IMR-90 (cell line): ENCODE data around the gene POC1B. TPM values are rescaled to one million over a fixed set of nuclear protein-coding genes. Genes with fewer than 3 reads are reported as not detected.

Source experiments
- ATAC-seq: fragments of 200-7000 bp; cut with Tn5 transposase; 2 replicates; pipeline ENCODE4 v1.9.1; 2020; ENCODE audit warnings: low read depth, mild to moderate bottlenecking, moderate library complexity
- BruUV-seq: library from RNA; stranded (reverse); fragments of 400-500 nt; replicated peaks from 2 replicates; lab custom pipeline; 2021; lab: Mats Ljungman, UMichigan
- CTCF ChIA-PET: fragments of 300-600 bp; formaldehyde crosslinking; extraction: SDS; loops from one replicate; lab custom pipeline; 2021; ENCODE audit warnings: antibody characterized with exemption; lab: Yijun Ruan, JAX
- POLR2A ChIA-PET: fragments of 300-600 bp; sonication (Branson Sonifier 250); formaldehyde crosslinking; loops from one replicate; lab custom pipeline; 2022; ENCODE audit warnings: antibody characterized with exemption; ENCODE audit not compliant: unreplicated experiment; lab: Charles Lee
- DNase-seq: peaks from one replicate; pipeline ENCODE4 v3.0.0; 2013
- H2AFZ ChIP-seq: replicated peaks from 2 replicates; pipeline ENCODE3; 2013; ENCODE audit warnings: low read length, mild to moderate bottlenecking; ENCODE audit not compliant: poor library complexity
- H2AK5ac ChIP-seq: 2 replicates; pipeline ENCODE4 v1.6.1; 2013; ENCODE audit warnings: low read depth, low read length, inconsistent platforms
- H2AK9ac ChIP-seq: replicated peaks from 2 replicates; pipeline ENCODE3; 2013; ENCODE audit warnings: mild to moderate bottlenecking, low read depth, low read length, moderate library complexity; ENCODE audit not compliant: poor library complexity
- H2BK120ac ChIP-seq: 2 replicates; pipeline ENCODE4 v1.6.1; 2013; ENCODE audit warnings: low read depth, low read length, inconsistent platforms
- H2BK15ac ChIP-seq: 3 replicates; pipeline ENCODE4 v1.6.1; 2013; ENCODE audit warnings: low read depth, low read length, inconsistent platforms
- H2BK20ac ChIP-seq: 2 replicates; pipeline ENCODE4 v1.6.1; 2013; ENCODE audit warnings: low read depth, mild to moderate bottlenecking, inconsistent platforms, low read length, moderate library complexity
- H2BK5ac ChIP-seq: 2 replicates; pipeline ENCODE4 v1.6.1; 2013; ENCODE audit warnings: mild to moderate bottlenecking, low read depth, low read length, inconsistent platforms; ENCODE audit not compliant: poor library complexity, severe bottlenecking
- H3K14ac ChIP-seq: replicated peaks from 2 replicates; pipeline ENCODE4 v1.6.1; 2013; ENCODE audit warnings: low read depth, low read length, inconsistent platforms
- H3K18ac ChIP-seq: 2 replicates; pipeline ENCODE4 v1.6.1; 2013; ENCODE audit warnings: low read depth, low read length, control low read depth
- H3K23ac ChIP-seq: 2 replicates; pipeline ENCODE4 v1.6.1; 2013; ENCODE audit warnings: low read depth, low read length, inconsistent platforms
- H3K27ac ChIP-seq: 2 replicates; pipeline ENCODE4 v1.5.1; 2013; ENCODE audit warnings: mild to moderate bottlenecking, control low read depth, low read length; ENCODE audit not compliant: insufficient read depth
- H3K27me3 ChIP-seq: 2 replicates; pipeline ENCODE4 v1.6.1; 2013; ENCODE audit warnings: low read length; ENCODE audit not compliant: control insufficient read depth, insufficient read depth
- H3K36me3 ChIP-seq: 2 replicates; pipeline ENCODE4 v1.6.1; 2013; ENCODE audit warnings: low read length, mixed read lengths; ENCODE audit not compliant: control insufficient read depth, insufficient read depth
- H3K4ac ChIP-seq: 2 replicates; pipeline ENCODE4 v1.6.1; 2013; ENCODE audit warnings: low read depth, low read length, inconsistent platforms
- H3K4me1 ChIP-seq: 2 replicates; pipeline ENCODE4 v1.6.1; 2013; ENCODE audit warnings: low read length, mixed read lengths; ENCODE audit not compliant: control insufficient read depth, insufficient read depth
- H3K4me2 ChIP-seq: 2 replicates; pipeline ENCODE4 v1.6.1; 2013; ENCODE audit warnings: low read depth, mild to moderate bottlenecking, control low read depth, low read length, moderate library complexity
- H3K4me3 ChIP-seq: 2 replicates; pipeline ENCODE4 v1.5.1; 2013; ENCODE audit warnings: low read depth, mild to moderate bottlenecking, control low read depth, low read length, moderate library complexity; ENCODE audit not compliant: insufficient read depth
- H3K56ac ChIP-seq: 2 replicates; pipeline ENCODE4 v1.6.1; 2013; ENCODE audit warnings: low read length, inconsistent platforms; ENCODE audit not compliant: insufficient read depth; ENCODE audit errors: extremely low read depth
- H3K79me1 ChIP-seq, 2 experiments: 2 replicates each; pipeline ENCODE4 v1.6.1; 2013; ENCODE audit warnings: low read length in 2 of 2, inconsistent platforms in 1 of 2, low read depth in 1 of 2
- H3K9ac ChIP-seq: 2 replicates; pipeline ENCODE4 v1.6.1; 2013; ENCODE audit warnings: low read depth, low read length, control low read depth
- H3K9me1 ChIP-seq: 2 replicates; pipeline ENCODE4 v1.6.1; 2013; ENCODE audit warnings: low read length, inconsistent platforms; ENCODE audit not compliant: insufficient read depth
- H3K9me3 ChIP-seq: 2 replicates; pipeline ENCODE4 v1.6.1; 2013; ENCODE audit warnings: low read length; ENCODE audit not compliant: control insufficient read depth, insufficient read depth
- H4K20me1 ChIP-seq: 2 replicates; pipeline ENCODE4 v1.6.1; 2013; ENCODE audit warnings: low read length, inconsistent platforms; ENCODE audit not compliant: insufficient read depth
- H4K5ac ChIP-seq: 2 replicates; pipeline ENCODE4 v1.6.1; 2013; ENCODE audit warnings: mild to moderate bottlenecking, low read depth, low read length, control low read depth
- H4K8ac ChIP-seq, 2 experiments: 2 replicates each; pipeline ENCODE4 v1.6.1; 2013; ENCODE audit warnings: low read depth in 2 of 2, low read length in 2 of 2, control low read depth in 1 of 2, inconsistent platforms in 1 of 2
- H4K91ac ChIP-seq: 2 replicates; pipeline ENCODE4 v1.6.1; 2013; ENCODE audit warnings: low read depth, low read length, inconsistent platforms; ENCODE audit not compliant: insufficient read depth
- CEBPB ChIP-seq: IDR thresholded peaks from 2 replicates; pipeline ENCODE4 v1.6.1; 2012; ENCODE audit warnings: low read depth, low read length, improper control_type of control experiment
- CHD1 ChIP-seq: IDR thresholded peaks from 2 replicates; pipeline ENCODE4 v1.6.1; 2012; ENCODE audit warnings: low read depth, low read length, improper control_type of control experiment
- FOS ChIP-seq: fragments of 150-350 bp; IDR thresholded peaks from 2 replicates; pipeline ENCODE4 v1.6.1; 2016; ENCODE audit warnings: low read depth, low read length
- MAFK ChIP-seq: IDR thresholded peaks from 2 replicates; pipeline ENCODE4 v1.6.1; 2012; ENCODE audit warnings: low read depth, low read length, improper control_type of control experiment
- NFE2L2 ChIP-seq: fragments of 150-350 bp; IDR thresholded peaks from 2 replicates; pipeline ENCODE4 v1.6.1; 2016; ENCODE audit warnings: low read depth, mild to moderate bottlenecking, low read length
- POLR2A ChIP-seq: IDR thresholded peaks from 2 replicates; pipeline ENCODE4 v1.6.1; 2012; ENCODE audit warnings: mild to moderate bottlenecking, low read depth, low read length
- RAD21 ChIP-seq: IDR thresholded peaks from 2 replicates; pipeline ENCODE4 v1.6.1; 2012; ENCODE audit warnings: low read length, improper control_type of control experiment
- SMC3 ChIP-seq: fragments of 150-350 bp; IDR thresholded peaks from 2 replicates; pipeline ENCODE4 v1.6.1; 2016; ENCODE audit warnings: low read depth, mild to moderate bottlenecking, antibody characterized with exemption, low read length, moderate library complexity
- whole genome bisulfite sequencing, 2 experiments: methylation state at CpG; one replicate each; pipeline versions ENCODE4 v1.1.5 to v1.1.7; 2013; ENCODE audit warnings: missing lambda C conversion rate in 2 of 2; ENCODE audit not compliant: insufficient read length in 1 of 2; ENCODE audit errors: extremely low coverage in 2 of 2; 5-methylcytosine and 5-hydroxymethylcytosine counted together
- dilution Hi-C: fragments of 300-500 bp; cut with HindIII; formaldehyde crosslinking; loops from one replicate; pipeline ENCODE4 v1.14.3; 2018; ENCODE audit warnings: low sequenced_read_pairs; ENCODE audit not compliant: unreplicated experiment
- in situ Hi-C: fragments of 300-500 bp; cut with MboI; formaldehyde crosslinking; loops from 3 replicates; pipeline ENCODE4 v1.14.3; 2019; ENCODE audit warnings: low sequenced_read_pairs, inconsistent platforms, mixed read lengths
- intact Hi-C: fragments of 100-400 bp; cut with micrococcal nuclease; formaldehyde crosslinking; loops from 2 replicates; pipeline ENCODE4 v1.10.0; 2022
- polyA plus RNA-seq, 3 experiments: library from polyadenylated mRNA; depleted of rRNA; stranded (reverse); fragments of >200 nt; gene quantifications; 2 replicates each; pipeline ENCODE4 v1.2.3, GENCODE V29; 2012; ENCODE audit warnings: low replicate concordance in 1 of 3
- total RNA-seq: library from RNA; depleted of rRNA; stranded (reverse); fragments of >200 nt; gene quantifications from 2 replicates; pipeline ENCODE4 v1.2.3, GENCODE V29; 2012
- TF ChIP-seq, protein P1 (sequence below): fragments of 150-350 bp; IDR thresholded peaks from 2 replicates; pipeline ENCODE4 v1.6.1; 2016; ENCODE audit warnings: low read depth, mild to moderate bottlenecking, low read length, moderate library complexity, borderline replicate concordance
- TF ChIP-seq, protein P2 (sequence below): conservative IDR thresholded peaks from 2 replicates; pipeline ENCODE4 v1.5.1; 2012; ENCODE audit warnings: mild to moderate bottlenecking, low read depth, low read length, improper control_type of control experiment

POC1B gene
- total and polyA plus RNA-seq, 2 of the 4 experiments (the other 2 are of a cell fraction): 5.0 to 10.4 TPM

DNA sequence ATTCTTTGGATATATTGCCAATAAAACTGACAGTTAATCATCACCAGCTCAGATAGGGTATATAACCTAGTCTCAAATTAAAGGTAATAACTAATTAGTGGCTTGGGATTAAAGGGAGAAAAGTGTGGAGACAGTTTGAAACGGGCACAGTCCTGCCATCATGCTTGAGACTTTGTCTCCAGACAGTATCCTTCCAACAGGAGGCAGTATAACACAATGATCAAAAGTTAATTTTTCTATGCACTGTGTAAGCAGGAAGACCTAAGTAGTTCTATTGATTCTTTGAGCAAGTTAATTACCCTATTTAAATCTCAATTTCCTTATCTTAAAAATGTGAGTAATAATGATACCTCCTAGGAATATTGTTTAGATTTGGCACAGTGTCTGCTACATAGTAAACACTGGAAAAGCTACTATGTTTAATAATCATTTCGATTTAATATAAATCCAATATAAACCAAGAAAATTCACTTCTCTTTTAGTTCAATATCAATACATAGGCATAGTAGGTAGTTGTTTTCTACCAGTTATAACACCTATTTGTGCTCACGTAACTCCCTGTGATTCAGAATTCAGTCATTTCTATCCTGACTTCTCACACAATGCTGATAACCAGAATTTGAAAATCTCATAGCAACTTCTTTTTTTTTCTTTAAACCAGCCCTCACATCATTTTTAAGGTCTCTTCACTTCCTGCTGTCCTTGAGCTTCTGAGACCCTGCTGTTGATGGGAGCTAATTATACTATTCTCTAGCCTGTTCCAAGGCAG, 54.9 kb downstream of the POC1B start:
- Histone ChIP-seq H3K27me3 (no peaks in the 10 kb centered on the region), H3K9ac (no peak overlapping the region), H2BK20ac (0 out of 2 replicates have a peak overlapping the region, but pooled peaks have one; percentile 15), H2BK120ac (no peak overlapping the region), H4K20me1 (no peaks in the 10 kb centered on the region), H2AK9ac (no peak overlapping the region), H3K9me3 (no peaks in the 10 kb centered on the region), H3K27ac (no peak overlapping the region), H2AK5ac (no peak overlapping the region), H3K23ac (no peak overlapping the region), H3K18ac (no peak overlapping the region), H4K5ac (peak overlapping the region; percentile 66; the same call in 1 of the 2 replicates), H3K79me1 (peaks cover 0 to 4% of the 10 kb centered on the region in 2 experiments; a peak in 2 of 4 replicates), H4K8ac (no peak overlapping the region), H3K4me1 (peaks cover 5% of the 10 kb centered on the region; the same call in 1 of the 2 replicates), H3K4me2 (no peak overlapping the region), H3K4ac (0 out of 2 replicates have a peak overlapping the region, but pooled peaks have one; percentile 25), H3K9me1 (peaks cover 3% of the 10 kb centered on the region; the same call in 1 of the 2 replicates), H3K4me3 (no peak overlapping the region), H3K56ac (no peak overlapping the region), H4K91ac (no peak overlapping the region), H2BK5ac (no peak overlapping the region), H2AFZ (no peak overlapping the region), H3K36me3 (no peaks in the 10 kb centered on the region), H2BK15ac (no peak overlapping the region), H3K14ac (no peak overlapping the region)
- POLR2A ChIA-PET: no interaction called here
- TF ChIP-seq, protein P1, sequence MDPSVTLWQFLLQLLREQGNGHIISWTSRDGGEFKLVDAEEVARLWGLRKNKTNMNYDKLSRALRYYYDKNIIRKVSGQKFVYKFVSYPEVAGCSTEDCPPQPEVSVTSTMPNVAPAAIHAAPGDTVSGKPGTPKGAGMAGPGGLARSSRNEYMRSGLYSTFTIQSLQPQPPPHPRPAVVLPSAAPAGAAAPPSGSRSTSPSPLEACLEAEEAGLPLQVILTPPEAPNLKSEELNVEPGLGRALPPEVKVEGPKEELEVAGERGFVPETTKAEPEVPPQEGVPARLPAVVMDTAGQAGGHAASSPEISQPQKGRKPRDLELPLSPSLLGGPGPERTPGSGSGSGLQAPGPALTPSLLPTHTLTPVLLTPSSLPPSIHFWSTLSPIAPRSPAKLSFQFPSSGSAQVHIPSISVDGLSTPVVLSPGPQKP: no peak
- peak; percentile 74 for TF ChIP-seq SMC3
- TF ChIP-seq CHD1: no peak
- TF ChIP-seq, protein P2, sequence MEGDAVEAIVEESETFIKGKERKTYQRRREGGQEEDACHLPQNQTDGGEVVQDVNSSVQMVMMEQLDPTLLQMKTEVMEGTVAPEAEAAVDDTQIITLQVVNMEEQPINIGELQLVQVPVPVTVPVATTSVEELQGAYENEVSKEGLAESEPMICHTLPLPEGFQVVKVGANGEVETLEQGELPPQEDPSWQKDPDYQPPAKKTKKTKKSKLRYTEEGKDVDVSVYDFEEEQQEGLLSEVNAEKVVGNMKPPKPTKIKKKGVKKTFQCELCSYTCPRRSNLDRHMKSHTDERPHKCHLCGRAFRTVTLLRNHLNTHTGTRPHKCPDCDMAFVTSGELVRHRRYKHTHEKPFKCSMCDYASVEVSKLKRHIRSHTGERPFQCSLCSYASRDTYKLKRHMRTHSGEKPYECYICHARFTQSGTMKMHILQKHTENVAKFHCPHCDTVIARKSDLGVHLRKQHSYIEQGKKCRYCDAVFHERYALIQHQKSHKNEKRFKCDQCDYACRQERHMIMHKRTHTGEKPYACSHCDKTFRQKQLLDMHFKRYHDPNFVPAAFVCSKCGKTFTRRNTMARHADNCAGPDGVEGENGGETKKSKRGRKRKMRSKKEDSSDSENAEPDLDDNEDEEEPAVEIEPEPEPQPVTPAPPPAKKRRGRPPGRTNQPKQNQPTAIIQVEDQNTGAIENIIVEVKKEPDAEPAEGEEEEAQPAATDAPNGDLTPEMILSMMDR: peak; percentile 73
- no peak for TF ChIP-seq NFE2L2
- no peak for TF ChIP-seq CEBPB
- no peak for TF ChIP-seq FOS
- peak; percentile 80 for TF ChIP-seq RAD21
- no peak for TF ChIP-seq MAFK
- no peak for TF ChIP-seq POLR2A
- WGBS, 2 experiments: no CpG with 5 or more reads among the region's 3 CpGs
- no TSS peak for BruUV-seq
- CTCF ChIA-PET: interaction anchor here (0.6 to 1.9 kb wide), 7 partner anchors 51 to 1007 kb away, joined by 3 to 5 read pairs (median 3); partner anchors contain the start of gene GALNT4
- peak; percentile 68 for DNase-seq
- in situ Hi-C loops (loop anchor here (5.0 kb wide), 1 partner anchor 56 kb away; the partner anchor contains the start of gene POC1B), intact Hi-C loops (loop anchor here (1.0 kb wide), 2 partner anchors 53 to 58 kb away; partner anchors contain the start of gene GALNT4), dilution Hi-C loops (loop anchor here (25.0 kb wide), 1 partner anchor 434 kb away; no protein-coding TSS in a partner anchor)
- ATAC-seq: peak; percentile 85
